GM18858 (cell line): ENCODE data around the gene ADRB1.

Experiments
- ATAC-seq: cut with Tn5 transposase; IDR thresholded peaks from one replicate; pipeline ENCODE4 v1.9.1; 2021; ENCODE audit not compliant: unreplicated experiment

The ADRB1 gene

DNA sequence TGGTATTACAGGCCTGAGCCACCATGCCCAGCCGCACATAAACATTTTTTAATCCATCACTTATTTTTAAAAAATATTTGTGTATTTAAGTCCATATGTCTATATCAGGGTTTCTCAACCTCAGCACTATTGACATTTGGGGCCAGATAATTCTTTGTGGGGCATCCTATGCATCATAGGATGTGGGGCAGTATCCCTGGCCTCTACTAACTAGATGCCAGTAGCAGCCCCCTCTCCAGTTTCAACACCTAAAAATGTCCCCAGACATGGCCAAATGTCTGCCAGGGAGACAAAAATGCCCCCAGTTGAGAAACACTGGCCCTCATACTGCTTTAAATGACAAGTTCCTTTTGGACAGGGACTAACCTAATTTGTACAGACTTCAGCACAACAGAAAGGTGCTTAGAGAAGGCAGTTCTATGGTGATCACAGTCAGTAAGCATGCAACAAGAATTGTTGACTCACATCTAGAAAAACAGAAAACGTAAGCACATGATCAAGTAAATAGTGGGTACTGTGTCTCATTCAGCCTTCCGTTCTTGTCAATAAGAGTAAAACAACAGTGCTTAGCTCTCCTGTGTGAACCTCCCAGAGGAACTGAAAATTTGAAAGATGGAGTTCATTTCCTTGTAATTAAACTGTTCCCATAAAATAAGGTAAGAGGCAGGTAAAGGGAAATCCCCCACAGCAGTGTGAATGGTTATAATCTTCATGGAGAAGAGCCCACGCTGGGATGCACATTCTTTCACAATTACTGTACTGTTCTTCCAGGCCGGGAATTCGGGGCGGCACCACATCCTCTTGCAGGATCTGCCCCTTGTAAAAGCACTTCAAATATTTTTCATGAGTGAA is 17.3 kb upstream of the ADRB1 start:
- peak; percentile 48 for ATAC-seq

DNA sequence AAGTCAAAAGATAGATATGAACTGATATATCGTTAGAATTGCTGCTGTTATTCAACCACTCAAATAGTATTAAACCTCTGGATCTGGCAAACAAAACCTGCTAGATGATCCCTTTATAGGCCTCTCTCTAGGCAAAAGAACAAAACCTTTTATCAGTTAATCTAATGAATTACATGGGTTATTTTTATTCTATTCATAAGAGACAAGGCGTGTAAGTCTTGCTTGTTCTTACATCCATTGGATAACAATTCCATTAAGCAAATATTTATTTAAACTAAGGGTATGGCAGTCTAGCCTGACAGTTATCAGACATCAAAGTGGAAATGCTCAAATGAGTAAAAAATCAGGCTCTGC is 16.6 kb upstream of the ADRB1 start:
- ATAC-seq, result no peak

DNA sequence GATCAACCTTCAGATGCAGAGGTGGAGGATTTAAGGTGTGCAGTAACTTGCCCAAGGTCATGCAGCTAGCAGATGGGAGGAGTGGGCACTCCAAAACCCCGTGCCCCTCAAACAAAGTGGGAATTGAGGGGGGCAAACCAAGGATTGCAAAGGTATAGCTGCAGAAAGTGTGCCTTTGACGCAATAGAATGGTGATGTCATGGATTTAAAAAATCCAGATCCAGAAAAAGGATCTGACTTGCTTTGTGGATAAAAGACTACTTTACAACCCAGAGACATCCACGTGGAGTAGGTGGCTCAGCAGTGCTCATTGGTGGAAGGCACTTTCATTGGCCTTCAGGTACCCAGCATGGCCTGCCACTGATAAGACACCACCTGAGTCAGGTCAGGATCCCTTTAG is 15.7 kb upstream of the ADRB1 start:
- ATAC-seq, result no peak

DNA sequence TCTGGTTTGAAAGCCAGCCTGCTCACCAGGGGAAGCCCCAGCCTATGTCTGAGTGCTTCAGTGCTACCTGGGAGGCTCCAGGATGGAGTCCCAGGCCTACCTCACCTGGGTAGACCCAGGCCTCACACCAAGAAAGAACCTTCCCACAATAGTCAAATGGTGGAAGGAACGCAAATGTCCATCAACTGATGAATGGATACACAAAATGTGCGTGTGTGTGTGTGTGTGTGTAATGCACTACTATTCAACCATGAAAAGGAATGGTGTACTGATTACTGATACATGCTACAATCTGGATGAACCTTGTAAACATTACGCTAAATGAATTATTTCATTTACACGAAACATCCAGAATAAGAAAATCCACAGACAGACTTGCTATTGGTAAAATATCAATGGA is 15.2 kb upstream of the ADRB1 start:
- ATAC-seq, result no peak

DNA sequence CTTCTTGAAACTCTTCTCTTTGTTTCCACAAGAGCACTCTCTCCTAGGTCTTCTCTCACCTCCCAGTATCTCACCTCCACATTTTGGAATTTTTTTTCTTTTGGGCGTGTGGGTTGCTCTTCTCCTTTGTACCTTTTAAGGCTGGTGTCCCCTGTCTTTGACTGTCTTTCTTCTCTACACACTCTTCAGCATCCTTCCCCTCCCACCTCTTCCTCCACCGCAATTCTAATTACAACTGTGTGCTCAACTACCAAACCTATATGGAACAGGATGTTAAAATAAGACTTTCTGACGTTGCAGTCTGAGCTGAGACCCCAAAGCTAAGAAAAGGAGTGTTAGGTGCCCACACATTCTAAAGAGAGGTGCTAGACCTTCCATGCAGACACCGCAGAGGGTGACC is 14.0 kb upstream of the ADRB1 start:
- no peak for ATAC-seq

DNA sequence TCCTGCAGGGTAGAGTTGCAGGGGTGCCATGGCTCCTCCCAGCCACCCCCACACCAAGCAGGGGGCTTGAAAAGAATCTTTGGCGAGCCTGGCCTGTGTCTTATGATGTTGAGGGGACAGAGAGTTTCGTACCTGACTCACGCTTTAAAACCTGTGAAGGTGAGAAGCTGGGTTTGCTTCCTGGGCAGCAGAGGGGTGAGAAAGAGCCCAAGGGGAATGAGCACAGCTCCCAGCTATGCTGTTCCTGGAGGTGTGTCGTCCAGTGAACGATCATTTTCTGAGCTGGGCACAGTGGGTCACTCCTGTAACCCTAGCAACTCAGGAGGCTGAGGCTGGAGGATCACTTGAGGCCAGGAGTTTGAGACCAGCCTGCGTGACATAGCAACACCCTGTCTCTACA is 13.5 kb upstream of the ADRB1 start:
- no peak for ATAC-seq

DNA sequence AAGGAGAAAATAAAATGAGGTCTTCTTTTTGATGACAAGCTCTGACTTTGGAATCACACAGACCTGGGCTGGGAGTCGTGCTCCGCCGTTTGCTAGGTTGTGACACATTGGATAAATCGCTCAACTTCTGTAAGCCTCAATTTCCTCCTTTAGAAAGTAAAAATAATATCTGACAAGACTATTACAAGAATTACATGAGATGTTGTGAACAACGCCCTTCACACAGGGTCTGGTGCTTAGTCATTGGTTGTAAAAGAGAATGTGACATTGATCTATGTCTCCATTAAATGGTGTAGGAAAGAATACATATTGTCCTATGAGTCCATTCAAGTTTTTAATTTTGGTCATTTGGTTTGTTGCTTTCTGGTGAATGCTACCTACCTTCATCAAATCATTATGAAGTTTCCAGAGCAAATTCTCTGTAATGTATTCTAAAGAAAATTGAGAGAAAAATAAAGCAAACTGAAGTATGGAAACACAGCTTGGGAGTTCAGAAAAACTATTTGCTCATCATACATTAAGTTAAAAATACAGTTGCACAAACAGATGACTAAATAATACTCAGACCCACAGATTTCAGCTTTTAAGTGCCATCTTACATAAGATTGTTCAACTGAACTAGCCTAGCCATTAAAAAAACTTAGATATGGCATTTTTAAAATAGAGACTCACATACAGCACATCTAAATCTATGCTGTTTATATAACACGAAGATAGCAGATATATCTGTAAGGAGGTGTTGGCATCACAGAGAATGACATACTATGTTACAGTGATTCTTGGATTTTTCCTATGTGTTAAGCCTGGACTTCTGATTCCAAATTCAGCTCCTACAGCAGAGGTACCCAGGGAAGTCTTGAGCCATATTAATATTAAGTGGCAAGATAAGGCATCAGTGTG is 12.3 kb upstream of the ADRB1 start:
- ATAC-seq, result no peak

DNA sequence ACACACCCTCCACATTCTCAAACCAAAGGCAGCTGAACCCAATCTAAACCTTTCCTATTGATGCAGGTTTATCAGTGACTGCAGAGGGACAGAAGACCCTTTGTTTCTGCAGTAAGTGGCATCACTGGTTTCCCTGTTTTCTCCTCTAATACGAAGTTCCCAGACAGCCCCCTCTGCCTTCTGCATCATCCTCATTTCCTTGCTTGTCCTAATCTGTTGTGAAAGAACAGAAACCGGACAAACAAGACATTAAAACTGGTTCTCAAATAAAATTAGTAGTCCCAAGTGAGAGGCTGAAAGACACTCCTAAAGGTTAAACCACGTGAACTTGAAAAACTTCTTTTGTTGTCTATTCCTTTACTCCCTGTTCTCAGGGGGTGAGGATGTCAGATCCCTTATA is 10.1 kb upstream of the ADRB1 start:
- no peak for ATAC-seq

DNA sequence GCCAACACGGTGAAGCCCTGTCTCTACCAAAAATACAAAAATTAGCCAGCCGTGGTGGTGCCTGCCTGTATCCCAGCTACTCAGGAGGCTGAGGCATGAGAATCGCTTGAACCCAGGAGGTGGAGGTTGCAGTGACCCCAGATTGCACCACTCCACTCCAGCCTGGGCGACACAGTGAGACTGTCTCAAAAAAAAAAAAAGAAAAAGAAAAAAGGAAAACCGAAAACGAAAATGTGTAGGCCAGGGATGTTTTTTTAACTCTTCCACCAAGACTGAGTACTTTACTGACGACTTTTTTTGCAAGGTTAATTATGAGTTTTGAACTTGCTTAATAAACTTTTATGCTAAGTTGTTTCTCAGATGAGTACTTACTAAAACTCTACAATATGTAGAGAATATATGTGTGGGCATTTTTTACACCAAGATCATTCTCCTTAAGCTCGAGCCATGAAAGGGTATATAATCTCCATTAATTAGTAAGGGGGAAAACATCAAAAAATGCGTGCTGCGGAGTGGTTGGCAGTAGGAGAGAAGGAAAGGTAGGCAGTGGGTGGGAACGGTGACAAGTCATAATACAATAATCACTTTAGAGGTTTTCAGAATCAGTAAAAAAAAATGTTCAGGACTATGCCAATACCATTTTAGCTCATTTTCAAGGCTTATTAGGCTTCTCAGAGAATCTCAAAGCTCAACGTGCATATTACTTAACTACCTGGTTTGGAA is 8.6 kb upstream of the ADRB1 start:
- ATAC-seq, result no peak

DNA sequence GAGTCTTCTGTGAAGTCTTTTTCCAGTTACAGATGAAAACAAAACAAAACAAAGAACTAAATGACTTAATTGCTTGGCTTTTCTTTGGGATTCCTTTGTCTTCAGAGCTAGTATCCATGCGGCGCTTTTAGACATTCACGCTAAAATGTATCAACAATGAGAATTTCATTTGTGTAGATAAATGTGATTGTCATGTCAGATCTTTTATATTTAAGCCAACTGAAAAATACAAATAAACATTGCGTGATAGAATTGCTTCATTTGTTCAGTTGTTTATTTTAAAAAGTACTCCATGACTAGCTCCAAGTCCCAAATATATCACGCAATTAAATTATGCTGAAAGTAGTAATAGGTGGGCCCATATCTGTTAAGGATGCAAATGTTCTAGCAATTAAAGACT is 7.9 kb upstream of the ADRB1 start:
- no peak for ATAC-seq

DNA sequence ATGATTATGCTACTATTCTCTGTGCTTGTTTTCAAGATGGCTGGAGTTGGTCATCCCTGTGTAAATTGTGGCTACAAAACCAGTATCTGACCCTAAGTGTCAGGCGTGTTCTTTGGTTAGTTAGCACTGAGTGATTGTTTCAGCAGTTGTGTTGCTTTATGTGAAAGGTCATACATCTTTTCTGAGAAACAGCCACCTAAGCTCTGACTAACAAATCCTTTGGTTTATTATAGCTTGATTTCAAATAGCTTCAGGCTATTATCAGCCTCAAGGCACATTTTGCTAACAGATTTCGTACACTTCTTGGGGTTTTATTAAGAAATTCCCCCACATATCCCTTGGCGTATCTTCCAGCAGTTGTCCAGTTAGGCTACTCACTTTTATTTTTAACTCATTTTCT is 4.8 kb upstream of the ADRB1 start:
- ATAC-seq, result no peak

DNA sequence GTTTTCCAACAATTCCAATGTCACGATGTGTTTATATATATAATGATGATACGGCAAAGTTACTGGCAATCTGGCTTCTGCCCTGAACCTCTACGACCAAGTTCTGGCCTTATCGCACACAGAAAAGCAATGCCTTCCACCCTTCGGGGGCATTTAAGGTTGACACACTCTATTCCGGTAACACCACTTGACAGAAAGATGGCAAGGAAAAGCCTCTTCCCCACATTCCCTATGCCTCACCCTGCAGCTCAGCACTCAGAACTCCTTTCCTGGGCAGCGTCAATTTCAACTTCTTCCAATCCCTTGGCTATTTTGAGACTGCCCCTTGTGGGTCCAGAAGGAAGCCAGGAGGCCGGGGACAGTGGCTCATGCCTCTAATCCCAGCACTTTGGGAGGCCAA is 2.5 kb upstream of the ADRB1 start:
- ATAC-seq, result no peak

DNA sequence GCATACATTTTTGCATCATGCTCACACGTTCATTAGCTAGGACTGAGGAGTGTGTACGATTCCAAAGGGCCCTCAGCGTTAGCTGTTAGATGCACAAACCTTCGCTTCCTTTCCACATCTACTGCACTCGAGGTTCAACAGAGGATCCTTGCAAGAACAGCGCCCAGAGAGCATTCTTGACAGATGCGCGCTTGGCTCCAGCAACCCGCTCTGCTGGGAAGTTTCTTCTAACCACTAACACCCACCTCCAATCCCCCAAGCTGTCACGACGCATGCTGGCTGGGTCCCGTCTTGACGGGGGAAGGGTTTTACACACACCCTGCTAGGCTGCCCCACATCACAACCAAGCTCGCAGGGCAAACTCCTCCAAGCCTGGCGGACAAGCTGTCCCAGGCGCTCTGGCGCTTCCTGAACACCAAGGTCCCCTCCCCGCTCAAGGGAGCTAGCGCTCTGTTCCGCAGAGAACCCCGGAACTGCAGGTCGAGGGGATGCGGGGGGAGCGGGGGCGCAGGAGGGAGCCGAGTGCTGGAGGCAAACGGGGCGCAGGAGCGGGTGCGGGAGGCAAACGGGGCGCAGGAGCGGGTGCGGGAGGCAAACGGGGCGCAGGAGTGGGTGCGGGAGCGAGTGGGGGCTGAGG is 653 bp upstream of the ADRB1 start:
- ATAC-seq, result peak; percentile 32

DNA sequence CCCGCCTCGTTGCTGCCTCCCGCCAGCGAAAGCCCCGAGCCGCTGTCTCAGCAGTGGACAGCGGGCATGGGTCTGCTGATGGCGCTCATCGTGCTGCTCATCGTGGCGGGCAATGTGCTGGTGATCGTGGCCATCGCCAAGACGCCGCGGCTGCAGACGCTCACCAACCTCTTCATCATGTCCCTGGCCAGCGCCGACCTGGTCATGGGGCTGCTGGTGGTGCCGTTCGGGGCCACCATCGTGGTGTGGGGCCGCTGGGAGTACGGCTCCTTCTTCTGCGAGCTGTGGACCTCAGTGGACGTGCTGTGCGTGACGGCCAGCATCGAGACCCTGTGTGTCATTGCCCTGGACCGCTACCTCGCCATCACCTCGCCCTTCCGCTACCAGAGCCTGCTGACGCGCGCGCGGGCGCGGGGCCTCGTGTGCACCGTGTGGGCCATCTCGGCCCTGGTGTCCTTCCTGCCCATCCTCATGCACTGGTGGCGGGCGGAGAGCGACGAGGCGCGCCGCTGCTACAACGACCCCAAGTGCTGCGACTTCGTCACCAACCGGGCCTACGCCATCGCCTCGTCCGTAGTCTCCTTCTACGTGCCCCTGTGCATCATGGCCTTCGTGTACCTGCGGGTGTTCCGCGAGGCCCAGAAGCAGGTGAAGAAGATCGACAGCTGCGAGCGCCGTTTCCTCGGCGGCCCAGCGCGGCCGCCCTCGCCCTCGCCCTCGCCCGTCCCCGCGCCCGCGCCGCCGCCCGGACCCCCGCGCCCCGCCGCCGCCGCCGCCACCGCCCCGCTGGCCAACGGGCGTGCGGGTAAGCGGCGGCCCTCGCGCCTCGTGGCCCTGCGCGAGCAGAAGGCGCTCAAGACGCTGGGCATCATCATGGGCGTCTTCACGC is 825 bp downstream of the ADRB1 start:
- ATAC-seq, result no peak

DNA sequence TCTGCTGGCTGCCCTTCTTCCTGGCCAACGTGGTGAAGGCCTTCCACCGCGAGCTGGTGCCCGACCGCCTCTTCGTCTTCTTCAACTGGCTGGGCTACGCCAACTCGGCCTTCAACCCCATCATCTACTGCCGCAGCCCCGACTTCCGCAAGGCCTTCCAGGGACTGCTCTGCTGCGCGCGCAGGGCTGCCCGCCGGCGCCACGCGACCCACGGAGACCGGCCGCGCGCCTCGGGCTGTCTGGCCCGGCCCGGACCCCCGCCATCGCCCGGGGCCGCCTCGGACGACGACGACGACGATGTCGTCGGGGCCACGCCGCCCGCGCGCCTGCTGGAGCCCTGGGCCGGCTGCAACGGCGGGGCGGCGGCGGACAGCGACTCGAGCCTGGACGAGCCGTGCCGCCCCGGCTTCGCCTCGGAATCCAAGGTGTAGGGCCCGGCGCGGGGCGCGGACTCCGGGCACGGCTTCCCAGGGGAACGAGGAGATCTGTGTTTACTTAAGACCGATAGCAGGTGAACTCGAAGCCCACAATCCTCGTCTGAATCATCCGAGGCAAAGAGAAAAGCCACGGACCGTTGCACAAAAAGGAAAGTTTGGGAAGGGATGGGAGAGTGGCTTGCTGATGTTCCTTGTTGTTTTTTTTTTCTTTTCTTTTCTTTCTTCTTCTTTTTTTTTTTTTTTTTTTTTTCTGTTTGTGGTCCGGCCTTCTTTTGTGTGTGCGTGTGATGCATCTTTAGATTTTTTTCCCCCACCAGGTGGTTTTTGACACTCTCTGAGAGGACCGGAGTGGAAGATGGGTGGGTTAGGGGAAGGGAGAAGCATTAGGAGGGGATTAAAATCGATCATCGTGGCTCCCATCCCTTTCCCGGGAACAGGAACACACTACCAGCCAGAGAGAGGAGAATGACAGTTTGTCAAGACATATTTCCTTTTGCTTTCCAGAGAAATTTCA is 1.7 kb downstream of the ADRB1 start:
- no peak for ATAC-seq

DNA sequence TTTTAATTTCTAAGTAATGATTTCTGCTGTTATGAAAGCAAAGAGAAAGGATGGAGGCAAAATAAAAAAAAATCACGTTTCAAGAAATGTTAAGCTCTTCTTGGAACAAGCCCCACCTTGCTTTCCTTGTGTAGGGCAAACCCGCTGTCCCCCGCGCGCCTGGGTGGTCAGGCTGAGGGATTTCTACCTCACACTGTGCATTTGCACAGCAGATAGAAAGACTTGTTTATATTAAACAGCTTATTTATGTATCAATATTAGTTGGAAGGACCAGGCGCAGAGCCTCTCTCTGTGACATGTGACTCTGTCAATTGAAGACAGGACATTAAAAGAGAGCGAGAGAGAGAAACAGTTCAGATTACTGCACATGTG is 2.4 kb downstream of the ADRB1 start:
- ATAC-seq, result no peak

DNA sequence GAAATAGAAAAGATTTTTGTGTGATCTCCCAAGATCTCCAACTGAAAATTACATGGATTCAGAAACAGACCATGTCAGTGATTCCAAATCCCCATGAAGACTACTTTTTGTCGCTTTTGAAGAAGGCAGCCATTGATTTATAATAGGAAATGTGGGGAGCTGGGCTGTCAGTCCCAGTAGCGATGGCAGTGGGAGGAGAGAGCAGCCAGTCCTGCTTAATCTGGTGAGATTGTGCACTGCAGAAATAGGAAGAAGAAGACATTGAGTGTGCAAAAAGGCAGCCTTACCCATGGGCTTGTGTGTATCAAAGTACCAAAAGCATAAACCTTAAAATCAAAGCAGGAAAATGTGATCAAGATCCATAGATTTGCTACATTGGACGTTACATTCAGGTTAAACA is 4.8 kb downstream of the ADRB1 start:
- ATAC-seq, result no peak

DNA sequence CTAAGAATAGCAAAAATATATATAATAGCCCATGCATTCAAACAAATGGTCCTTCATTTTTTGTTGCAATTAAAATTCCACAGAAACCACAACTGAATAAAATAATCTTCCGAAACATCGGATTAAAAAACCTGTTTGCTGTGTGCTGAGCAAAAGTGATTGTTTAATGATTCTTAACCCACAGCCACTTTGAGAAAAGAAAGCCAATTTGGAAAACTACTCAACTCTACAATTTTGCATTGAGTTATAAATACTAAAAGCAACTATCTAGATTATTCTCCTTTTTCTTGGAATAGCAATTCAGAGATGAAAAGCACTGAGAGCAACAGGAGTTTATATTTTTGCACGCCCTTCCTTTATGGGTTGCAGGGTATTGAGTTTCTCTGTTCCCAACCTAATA is 8.0 kb downstream of the ADRB1 start:
- ATAC-seq, result no peak

DNA sequence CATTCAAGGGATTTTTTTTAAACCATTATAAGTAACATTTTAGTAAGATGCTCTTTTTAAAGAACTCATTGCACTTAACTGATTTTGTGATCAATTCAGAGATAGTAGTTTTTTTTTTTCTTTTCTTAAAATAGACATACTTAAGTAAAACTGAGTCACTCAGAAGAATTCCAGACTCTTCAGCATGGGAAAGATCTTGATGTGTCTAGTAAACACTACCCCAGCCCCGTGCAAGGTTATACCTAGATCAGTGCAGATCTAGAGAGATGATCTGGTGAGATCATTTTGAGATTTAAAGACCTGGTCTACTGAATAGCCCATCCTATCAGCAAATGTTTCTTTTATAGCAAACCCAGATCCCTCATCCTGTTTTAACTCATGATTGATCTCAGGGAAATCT is 8.6 kb downstream of the ADRB1 start:
- ATAC-seq, result no peak
